Gastrocnemius medialis (tissue), 4 donors: ENCODE measurements around the gene TMEM176B.

ENCODE experiments used
- POLR2A ChIP-seq, 2 donors: fragments of 450-650 bp; IDR thresholded peaks; one replicate each; pipeline ENCODE4 v1.6.1; 2017; ENCODE audit warnings: antibody characterized with exemption in 2 of 2, mild to moderate bottlenecking in 2 of 2, moderate library complexity in 2 of 2
- TF ChIP-seq, protein P1 (sequence below), 5 experiments: fragments of 450-650 bp in 3 of 5; fragments of 200-600 bp in 2 of 5; sonication (generic) in 2 of 5; IDR thresholded peaks in 4 of 5; conservative IDR thresholded peaks in 1 of 5; 1 replicate in 4 of 5; 2 replicates in 1 of 5; pipeline ENCODE4 v1.5.1; 2016 to 2019; ENCODE audit warnings: antibody characterized with exemption in 5 of 5, mild to moderate bottlenecking in 3 of 5, moderate library complexity in 3 of 5

DNA sequence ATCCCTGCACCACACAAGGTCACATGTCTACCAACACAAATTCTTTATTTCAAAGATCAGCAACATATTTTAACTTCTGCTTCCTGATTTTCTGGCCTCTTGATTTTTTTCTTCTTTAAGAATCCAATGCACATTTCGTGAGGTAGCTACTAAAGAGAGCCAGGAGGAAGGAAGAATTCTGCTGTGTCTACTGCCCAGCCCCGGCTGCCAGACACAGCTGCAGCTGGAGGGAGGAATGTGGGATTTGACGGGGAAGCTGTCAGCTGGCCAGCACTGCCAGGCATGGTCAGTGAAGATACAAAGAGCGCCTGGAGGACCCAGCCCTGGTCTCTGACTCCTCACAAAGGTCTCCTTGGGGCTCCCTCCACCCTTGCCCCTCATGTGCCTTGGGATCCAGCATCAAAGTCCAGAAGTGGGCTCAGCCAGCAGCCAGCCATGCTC, 45.3 kb upstream of the TMEM176B start:
- TF ChIP-seq, protein P1, sequence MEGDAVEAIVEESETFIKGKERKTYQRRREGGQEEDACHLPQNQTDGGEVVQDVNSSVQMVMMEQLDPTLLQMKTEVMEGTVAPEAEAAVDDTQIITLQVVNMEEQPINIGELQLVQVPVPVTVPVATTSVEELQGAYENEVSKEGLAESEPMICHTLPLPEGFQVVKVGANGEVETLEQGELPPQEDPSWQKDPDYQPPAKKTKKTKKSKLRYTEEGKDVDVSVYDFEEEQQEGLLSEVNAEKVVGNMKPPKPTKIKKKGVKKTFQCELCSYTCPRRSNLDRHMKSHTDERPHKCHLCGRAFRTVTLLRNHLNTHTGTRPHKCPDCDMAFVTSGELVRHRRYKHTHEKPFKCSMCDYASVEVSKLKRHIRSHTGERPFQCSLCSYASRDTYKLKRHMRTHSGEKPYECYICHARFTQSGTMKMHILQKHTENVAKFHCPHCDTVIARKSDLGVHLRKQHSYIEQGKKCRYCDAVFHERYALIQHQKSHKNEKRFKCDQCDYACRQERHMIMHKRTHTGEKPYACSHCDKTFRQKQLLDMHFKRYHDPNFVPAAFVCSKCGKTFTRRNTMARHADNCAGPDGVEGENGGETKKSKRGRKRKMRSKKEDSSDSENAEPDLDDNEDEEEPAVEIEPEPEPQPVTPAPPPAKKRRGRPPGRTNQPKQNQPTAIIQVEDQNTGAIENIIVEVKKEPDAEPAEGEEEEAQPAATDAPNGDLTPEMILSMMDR (IDR thresholded peaks at IDR 0.05 in 4 of 5, conservative IDR thresholded peaks at IDR 0.05 in 1 of 5), result no peak
- no peak for TF ChIP-seq POLR2A (IDR thresholded peaks at IDR 0.05)
